NCI-H82 (cell line): ENCODE results near the gene FAM177B.
"Not testable (repeated sequence)": the region's sequence is repeated elsewhere in the genome, so short reads cannot be mapped to it uniquely, and the experiment has no call there.

Experiments
- DNase-seq: peaks from one replicate; lab custom pipeline; 2025; lab: John Stamatoyannopoulos, UW

FAM177B gene

DNA sequence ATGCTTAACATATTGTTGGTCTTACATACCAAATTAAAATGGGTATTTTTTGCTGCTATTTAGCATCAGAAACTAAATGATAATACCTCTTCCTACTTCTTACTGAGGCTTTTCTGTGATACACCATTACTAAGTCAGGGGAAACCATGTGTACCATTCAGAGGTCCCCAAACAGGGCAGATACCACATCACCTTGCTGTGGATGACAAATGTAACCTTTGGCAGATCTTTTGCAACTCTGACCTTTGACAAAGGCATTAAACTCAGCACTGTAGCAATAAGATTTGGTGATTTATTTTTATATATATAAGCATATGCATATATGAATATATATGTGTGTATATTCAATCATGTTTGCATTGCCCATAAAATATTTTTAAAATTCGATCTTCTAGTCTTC, 2.9 kb downstream of the FAM177B start:
- DNase-seq = no peak

DNA sequence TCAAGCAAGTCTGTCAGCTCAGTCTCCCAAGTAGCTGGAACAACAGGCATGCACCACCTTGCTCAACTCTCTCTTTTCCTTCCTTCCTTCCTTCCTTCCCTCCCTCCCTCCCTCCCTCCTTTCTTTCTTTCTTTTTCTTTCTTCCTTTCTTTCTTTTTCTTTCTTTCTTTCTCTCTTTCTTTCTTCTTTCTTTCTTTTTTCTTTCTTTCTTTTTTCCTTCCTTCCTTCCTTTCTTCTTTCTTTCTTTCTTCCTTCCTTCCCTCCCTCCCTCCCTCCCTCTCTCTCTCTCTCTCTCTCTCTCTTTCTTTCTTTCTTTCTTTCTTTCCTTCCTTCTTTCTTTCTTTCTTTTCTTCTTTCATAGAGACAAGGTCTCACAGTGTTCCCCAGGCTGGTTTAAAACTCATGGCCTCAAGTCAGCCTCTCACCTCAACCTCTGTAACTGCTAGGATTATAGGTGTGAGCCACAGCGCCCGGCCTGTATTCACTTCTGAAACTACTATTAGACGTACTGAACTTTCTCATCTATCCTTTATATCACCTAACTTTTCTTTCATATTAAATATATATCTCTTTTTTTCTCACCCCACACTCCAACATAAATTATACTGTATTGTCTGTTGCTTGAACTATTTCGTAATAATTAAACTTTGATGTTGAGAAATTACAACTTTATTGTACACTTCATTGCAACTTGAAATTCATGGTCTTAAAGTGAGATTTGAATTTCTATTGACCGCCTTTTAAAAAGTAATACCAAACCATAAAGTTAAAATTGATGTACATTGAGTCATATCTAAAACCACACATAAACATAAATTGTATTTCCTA, 4.8 kb downstream of the FAM177B start:
- DNase-seq = not testable (repeated sequence)

DNA sequence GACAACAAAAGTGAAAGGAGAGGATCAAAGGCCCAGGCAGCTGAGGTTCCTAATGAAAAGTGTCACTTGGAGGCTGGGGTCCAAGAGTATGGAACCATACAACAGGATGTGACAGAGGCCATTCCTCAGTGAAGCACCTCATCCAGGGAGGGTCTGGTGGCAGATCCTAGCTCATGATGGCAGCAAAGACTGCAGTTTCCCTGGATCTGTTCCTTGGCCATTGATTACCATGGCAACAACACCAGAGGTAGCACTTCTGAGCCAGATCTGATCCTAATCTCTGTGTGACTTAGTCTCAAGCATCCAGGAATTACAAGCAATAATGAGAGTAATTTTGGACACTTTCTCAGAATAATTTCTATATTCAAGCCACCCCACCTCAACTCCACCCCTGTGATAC, 12.9 kb downstream of the FAM177B start:
- no peak for DNase-seq

DNA sequence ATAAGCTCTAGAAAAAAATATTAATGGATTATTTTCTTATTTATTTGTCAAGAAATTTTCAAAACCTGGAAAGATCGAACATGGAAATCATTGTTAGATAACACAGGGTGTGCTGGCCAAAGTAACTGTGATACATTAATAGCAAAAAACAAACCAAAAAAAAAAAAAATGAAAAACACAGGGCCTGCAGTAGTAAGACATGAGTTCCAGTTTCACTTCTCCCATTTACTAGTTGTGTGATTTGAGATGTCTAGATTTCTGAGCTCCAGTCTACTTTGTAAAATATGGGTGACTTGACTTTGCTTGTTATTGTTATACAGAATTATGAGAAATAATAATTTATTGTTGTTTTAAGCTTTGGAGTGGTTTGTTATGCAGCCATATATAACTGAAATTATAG, 13.6 kb downstream of the FAM177B start:
- DNase-seq = no peak

DNA sequence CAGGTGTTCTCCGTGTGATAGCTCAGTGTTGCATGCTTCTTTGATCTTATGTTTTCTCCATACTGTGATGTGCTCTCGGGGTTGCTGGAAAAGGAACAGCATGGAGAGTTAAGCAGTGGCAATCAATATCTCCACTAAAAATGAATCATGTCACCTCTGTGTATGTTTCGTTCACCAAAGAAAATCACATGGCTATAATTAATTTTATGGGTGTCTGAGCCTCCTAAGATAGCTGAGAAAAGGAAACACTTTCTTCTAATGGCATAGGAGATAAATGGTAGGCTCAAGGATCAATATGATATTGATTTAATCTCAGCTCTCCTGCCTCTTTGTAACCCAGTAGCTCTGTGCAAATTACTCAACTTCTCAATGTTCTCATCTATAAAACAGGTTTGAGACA, 14.3 kb downstream of the FAM177B start:
- no peak for DNase-seq

DNA sequence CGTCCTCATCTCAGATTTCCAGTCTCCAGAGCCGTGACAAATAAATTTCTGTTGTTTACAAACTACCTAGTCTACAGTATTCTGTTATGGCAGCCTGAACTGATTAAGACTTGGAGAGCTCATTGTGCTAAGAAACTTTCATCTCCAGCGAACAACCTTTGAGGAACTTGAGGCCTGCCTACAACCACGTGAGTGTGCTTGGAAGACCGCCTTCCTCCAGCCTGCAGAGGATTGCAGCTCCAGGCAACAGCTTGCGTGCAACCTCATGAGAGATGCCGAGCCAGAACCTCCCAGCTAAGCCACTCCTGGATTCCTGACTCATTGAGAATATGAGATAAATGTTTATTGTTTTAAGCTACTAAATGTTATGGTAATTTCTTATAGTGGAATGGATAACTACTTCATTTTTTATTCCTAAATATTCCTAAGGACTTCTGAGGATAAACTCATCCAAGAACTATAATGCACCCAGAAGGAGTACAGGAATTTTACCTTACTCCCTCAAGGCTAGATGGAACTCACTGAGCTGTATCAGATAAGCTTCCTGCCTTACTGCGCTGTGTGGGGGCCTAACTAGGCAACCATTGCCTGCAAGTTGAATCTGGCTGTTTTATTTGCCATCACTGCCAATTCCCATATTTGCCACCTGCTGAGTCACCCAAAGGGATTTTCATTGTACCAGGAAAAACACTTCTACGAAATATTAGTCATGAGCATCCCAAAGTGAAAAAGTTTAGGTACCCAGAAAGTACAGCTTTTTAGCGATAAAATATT, 17.6 kb downstream of the FAM177B start:
- DNase-seq = no peak

DNA sequence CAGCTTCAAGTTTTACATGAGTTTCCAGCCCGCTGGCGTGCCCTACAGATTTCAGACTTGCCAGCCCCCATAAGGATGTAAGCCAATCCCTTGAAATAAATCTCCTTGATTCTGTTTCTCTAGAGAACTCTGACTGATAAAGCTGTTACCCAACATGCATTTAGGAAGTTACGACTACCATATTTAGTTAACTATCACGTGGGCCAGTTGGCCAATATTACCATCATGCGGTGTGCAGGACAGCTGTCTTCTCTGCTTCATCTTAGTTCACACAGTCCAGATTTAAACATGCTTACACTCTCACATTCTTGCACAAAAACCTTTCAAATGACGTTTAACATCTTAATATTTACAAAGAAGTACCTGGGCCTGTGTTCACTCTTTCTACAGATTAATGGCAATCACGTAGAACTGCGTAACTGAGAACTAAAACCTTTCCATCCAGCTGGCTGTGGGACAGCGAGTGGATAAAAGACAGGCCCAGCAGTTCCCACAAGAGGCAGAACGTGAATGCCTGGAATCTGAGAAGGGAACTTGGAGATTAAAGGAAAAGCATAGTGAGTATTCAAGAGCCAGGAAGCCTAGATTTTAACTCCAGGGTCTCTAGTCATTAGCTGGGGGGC, 20.8 kb downstream of the FAM177B start:
- DNase-seq = no peak

DNA sequence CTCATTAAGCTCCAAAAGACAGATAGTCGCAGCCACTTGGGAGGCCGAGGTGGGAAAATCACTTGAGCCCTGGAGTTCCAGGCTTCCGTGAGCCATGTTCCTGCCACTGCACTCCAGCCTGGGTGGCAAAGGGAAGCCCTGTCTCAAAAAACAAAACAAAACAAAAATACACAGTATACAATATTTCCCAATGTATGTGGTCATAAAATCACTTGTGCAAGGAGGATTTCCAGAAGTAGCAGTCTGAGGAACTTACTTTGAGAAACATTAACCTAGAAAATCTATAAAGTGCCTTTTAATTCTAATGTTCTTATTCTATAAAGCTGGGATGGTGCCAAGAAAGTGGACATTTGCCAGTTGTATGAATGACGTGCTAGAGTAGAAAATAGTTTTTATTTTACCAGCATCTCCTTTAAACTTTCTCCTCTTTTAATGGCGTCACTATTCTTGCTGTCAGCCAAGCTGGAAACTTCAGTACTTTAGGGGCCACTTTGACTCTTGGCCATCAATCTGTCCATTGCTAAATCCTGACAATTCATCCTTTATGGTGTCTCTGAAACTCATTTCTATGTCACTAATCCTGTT, 22.5 kb downstream of the FAM177B start:
- no peak for DNase-seq

DNA sequence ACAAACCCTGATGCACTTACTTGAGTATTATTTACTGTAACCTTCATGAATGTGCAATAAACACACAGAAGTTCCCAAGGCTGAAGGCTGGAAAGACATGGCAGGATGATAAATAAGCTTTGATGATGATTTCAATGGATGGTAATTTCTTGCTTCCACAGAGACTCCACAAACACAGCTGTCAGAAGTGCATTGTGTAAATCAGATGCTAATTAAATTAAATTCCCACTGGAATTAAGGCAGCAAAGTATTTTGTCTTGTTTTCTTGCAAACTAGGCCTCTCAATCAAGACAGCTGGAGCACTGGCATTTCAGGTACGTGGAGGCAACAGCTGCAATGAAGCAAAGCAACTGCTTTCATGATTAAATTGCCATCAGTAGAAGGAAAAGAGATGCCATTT, 24.1 kb downstream of the FAM177B start:
- no peak for DNase-seq

DNA sequence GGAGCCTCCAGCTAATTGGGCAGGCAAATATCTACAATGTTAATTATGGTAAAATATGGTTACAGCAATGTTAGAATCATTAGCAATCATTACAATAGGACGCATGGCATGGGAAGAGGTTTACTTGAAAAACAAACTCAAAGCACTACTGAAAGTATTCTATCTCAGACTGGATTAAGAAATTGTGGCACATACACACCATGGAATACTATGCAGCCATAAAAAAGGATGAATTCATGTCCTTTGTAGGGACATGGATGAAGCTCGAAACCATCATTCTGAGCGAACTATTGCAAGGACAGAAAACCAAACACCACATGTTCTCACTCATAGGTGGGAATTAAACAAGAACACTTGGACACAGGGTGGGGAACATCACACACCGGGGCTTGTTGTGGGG, 25.2 kb downstream of the FAM177B start:
- DNase-seq = not testable (repeated sequence)

DNA sequence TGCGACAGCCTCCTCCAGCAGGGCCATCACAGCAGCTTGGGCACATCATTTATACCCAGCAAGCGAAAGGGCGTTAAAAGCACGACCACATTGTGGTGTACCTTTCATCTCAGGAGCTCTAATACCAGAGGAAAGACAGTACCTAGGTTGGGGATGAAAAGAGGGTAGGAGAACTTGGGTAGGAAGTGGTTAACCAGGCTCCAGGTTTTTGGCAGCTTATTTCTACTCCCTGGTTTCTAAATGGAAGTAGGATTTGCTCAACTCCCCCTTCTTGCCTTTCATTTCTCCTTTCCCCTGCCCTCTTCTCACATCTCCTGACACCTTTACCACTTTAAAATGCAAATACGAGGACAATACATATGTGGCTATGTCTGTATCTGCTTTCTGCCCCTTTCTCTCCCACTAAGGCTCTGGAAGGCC, 30.2 kb downstream of the FAM177B start:
- DNase-seq = no peak

DNA sequence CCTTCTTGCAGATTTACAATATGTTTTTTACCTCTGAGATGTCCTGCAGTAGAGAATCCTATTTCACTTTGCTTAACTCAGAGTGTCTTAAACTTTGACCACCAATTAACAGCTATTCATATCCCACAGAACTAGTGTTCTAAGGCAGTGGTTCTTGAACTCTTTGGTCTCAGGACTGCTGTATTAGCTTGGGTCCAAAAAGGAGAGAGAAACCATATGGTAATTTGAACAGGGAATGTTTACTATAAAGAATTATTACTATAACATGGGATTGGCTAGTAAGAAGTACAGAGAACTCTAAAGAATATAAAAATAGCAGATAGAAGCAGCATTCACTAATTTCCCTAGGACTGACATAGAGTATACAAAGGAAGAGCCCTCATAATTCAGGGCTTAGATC, 31.6 kb downstream of the FAM177B start:
- no peak for DNase-seq

DNA sequence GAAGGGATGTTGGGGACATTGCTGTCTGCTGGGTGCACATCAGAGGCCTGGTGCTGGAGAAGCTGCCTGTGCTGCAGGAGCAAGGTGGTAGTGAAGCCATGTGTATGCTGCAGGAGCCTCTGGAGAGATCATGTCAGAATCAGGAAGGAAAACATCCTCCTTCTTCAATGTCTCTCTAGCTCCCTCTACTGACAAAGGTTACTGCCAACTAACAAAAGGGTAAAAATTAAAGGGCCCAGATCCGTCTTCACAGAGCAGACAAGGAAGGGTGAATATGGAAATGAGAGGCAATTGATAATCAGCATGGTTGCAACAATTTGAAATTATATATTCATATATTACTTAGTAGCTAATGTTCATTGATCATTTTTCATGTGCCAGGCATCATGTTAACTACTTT, 32.2 kb downstream of the FAM177B start:
- DNase-seq = peak; percentile 54

DNA sequence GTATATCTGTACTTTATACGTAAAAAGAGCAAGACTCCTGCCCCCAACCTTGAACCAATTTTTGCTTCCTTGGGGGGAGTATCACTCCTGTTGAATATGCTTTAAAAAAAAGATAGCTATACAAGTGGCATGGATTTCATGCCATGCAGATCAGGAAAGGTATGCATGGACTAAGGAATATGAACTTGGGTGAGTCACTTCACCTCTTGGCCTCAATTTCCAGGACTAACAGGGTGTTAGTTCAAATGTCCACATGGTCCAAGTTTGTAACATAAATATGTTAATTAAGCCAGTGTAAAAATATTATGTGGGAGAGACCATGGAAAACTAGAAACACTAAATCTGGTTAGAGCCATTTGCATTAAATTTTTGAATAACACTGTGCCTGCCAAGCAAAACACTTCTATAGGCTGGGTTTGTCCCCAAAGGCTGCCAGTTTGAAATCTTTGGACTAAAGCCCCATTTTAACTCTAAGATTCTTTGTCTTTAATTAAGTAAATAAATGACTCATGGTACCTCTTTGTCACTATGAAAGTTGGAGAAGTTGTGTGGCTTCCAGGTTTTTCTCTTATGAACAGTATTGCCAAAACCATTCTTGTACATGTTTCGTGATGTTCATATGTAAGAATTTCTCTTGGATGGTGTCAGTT, 33.1 kb downstream of the FAM177B start:
- DNase-seq = no peak

DNA sequence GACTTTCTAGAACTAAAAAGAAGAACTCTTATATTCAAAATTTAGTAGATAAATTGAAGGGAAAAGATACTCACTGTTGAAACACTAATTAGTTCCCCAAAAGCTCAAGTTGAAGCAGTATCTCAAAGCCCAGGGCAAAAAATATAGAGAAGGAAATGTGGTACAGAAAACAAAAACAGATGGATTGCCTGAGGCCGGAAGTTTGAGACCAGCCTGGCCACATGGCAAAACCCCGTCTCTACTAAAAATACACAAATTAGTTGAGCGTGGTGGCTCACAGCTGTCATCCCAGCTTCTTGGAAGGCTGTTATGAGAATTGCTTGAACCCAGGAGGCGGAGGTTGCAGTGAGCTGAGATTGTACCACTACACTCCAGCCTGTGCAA, 36.0 kb downstream of the FAM177B start:
- DNase-seq = no peak

DNA sequence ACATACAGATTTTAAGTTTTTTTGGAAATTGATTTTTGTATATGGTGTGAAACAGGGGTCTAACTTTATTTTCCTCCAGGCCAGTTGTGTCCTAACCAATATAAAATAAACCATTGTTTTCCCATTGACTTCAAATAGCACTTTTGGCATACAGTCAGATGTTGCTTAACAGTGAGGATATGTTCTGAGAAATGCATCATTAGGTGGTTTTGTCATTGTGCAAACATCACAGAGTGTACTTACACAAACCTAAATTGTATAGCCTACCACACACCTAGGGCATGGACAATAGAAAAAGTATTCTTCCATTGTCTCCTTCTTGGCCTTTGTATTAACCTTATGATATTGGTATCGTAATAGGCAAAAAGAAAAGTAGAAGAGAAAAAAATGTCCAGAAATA, 40.5 kb downstream of the FAM177B start:
- no peak for DNase-seq

DNA sequence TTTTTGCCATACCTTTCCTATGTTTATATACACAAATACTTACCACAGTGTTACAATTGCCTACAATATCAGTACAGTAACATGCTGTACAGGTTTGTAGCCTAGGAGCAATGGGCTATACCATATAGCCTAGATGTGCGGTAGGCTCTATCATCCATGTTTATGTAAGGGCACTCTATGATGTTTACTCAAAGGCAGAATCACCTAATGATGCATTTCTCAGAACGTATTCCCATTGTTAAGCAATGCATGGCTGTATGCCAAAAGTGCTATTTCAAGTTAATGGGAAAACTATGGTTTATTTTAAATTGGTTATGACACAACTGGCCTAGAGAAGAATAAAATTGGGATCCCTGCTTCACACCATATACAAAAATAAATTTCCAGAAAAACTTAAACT, 41.0 kb downstream of the FAM177B start:
- no peak for DNase-seq

DNA sequence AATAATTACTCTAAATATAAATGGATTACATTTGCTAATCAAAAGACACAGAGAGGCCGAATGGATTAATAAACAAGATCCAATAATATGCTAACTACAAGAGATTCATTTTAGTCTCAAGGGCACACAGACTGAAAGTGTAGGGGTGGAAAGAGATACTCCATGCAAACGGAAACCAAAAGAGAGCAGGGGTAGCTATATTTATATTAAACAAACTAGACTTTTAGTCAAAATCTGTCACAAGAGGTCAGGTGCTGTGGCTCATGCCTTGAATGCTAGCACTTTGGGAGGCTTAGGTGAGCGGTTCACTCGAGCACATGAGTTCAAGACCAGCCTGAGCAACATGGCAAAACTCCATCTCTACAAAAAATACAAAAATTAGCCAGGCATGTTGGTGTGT, 44.2 kb downstream of the FAM177B start:
- no peak for DNase-seq

DNA sequence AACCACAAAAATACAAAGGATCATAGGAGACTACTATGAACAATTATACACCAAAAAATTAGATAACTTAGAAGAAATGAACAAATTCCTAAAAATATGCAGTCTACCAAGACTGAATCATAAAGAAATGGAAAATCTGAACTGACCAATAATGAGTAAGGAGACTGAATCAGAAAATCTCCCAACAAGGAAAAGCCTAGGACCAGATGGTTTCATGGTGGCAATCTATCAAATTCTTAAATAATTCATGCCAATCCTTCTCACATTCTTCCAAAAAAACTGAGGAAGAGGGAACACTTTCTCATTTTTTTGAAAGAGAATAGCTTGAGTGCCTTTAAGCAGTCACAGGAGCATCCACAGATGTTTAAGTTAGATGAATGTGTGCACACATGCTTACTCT, 46.0 kb downstream of the FAM177B start:
- no peak for DNase-seq

DNA sequence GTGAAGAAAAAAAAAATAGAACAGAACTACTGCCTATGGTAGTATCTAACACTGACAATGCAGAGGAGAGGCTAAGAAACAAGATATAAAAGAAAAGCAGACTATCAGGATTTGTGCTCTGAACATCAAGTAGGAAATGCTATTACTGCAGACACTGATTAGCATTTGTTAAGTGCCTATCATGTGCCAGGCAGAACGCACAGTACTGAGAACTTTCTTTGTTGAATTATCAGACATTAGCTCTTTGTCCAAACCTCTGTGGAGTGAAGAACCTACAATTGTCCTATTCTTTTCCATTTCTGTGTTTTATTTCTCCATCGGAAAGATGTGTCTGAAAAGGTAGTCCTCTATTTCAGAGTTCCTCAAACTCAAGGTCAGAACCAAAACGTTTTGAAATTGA, 47.4 kb downstream of the FAM177B start:
- DNase-seq = no peak

DNA sequence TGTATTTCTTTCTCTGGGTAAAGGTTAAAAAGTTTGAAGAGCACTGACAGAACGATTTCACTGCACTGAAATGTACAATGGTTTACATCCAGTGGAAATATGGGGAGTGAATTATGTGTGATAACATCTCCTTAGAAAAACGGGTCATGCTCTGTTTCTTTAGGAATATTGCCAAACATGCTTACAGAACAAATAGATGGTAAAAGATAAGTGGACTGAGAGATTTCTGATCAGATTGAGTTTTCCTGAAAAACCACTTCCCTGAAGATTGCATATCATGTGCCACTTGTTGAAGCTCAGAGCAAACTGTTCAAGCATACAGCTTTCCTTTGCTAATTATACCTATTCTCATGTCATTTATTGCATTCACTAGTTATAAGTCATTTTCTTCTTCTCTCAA, 47.9 kb downstream of the FAM177B start:
- no peak for DNase-seq

DNA sequence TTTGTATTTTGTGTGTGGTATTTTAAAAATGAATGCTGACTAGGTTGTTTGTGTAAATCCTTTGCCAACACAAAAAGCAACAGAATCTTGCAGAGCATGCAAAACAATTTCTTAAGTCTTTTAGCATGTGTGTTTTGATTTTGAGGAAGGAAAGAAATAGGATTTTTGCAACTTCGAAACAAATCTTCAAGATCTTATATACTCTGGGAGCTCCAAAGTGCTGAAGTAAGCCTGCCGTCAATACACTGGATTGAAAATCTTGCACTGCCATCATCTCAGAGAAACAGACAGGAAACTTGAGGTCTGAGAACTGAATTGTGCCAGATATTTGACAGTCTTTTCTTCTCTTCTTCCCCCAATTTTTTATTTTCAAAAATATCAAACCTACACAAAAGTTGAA, 48.5 kb downstream of the FAM177B start:
- no peak for DNase-seq
